Measurements from ENCODE around the gene WNT2. TPM values are rescaled to one million over a fixed set of nuclear protein-coding genes. Genes with fewer than 3 reads are reported as not detected.

WNT2 gene
- total and polyA plus RNA-seq, 2 of the 4 experiments (the other 2 are of a cell fraction), result 1.8 to 1.9 TPM

DNA sequence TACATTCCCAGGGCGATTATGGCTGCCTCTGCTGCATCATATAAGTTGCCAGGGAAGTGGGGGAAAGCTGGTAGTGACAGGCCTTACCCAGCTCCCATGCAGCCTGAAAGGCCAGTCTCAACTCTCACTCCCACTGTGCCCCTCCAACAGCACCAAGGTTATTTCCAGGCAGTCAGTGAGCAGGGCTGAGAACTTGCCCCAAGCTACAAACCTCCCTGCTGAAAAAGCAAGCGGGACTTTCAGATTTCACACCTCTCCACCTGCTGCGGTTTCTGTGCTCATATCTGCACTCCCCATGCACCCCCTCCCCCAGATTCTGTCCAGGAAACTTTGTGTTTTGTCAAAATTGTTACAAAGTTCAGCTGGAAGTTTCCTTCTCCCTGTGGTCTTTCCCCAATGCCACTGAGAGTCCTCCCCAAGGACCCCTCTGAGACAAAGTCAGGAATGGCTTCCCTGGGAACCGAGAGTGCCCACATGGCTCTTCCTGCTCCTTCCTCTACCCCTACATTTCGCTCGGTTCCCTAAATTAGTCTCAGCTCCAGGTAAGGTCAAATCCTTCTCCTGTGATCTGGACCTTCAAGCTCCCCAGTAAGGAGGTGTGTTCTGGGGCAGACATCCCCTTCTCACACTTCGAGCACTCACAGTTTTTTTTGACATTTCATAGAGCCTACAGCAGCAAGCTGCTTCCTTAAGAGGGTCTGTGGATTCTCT is 25.3 kb upstream of the WNT2 start:
- Histone ChIP-seq H3K4me3 (ENCODE audit: insufficient read depth, low read depth, low read length) (no peak overlapping the region), H3K79me1 (ENCODE audit: low read depth in 1 of 2, low read length in 2 of 2) (no peaks in the 10 kb centered on the region), H2BK120ac (ENCODE audit: low read depth, low read length) (no peak overlapping the region), H4K8ac (ENCODE audit: low read depth in 2 of 2, low read length in 2 of 2) (no peak overlapping the region), H2BK20ac (ENCODE audit: low read depth, low read length) (no peak overlapping the region), H4K91ac (ENCODE audit: insufficient read depth, low read depth, low read length) (no peak overlapping the region), H2AFZ (replicated peaks; ENCODE audit: low read length, poor library complexity) (no peak overlapping the region), H3K23ac (ENCODE audit: low read depth, low read length) (no peak overlapping the region), H3K14ac (replicated peaks; ENCODE audit: low read depth, low read length) (no peak overlapping the region), H3K9me3 (ENCODE audit: control insufficient read depth, insufficient read depth, low read length) (no peaks in the 10 kb centered on the region), H2AK5ac (ENCODE audit: low read depth, low read length) (no peak overlapping the region), H3K27me3 (ENCODE audit: control insufficient read depth, insufficient read depth, low read length) (peaks cover 2% of the 10 kb centered on the region), H3K4me1 (ENCODE audit: control insufficient read depth, insufficient read depth, low read length) (no peaks in the 10 kb centered on the region), H2AK9ac (replicated peaks; ENCODE audit: low read depth, low read length, poor library complexity) (no peak overlapping the region), H3K18ac (ENCODE audit: low read depth, low read length) (no peak overlapping the region), H2BK15ac (ENCODE audit: low read depth, low read length) (no peak overlapping the region), H3K9me1 (ENCODE audit: insufficient read depth, low read length) (no peaks in the 10 kb centered on the region), H3K4ac (ENCODE audit: low read depth, low read length) (no peak overlapping the region; the same call in 1 of the 2 replicates), H3K56ac (ENCODE audit: extremely low read depth, insufficient read depth, low read length) (no peak overlapping the region), H2BK5ac (ENCODE audit: low read depth, low read length, poor library complexity, severe bottlenecking) (no peak overlapping the region), H4K20me1 (ENCODE audit: insufficient read depth, low read length) (no peaks in the 10 kb centered on the region), H3K27ac (ENCODE audit: insufficient read depth, low read length) (no peak overlapping the region), H3K9ac (ENCODE audit: low read depth, low read length) (no peak overlapping the region), H3K36me3 (ENCODE audit: control insufficient read depth, insufficient read depth, low read length) (no peaks in the 10 kb centered on the region), H3K4me2 (ENCODE audit: low read depth, low read length) (no peak overlapping the region), H4K5ac (ENCODE audit: low read depth, low read length) (no peak overlapping the region)
- WGBS, 2 experiments (ENCODE audit: extremely low coverage in 2 of 2, insufficient read length in 1 of 2), result no CpG with 5 or more reads among the region's 7 CpGs
- ATAC-seq (ENCODE audit: low read depth), result no peak
- CTCF ChIA-PET, result no interaction called here
- DNase-seq, result no peak
- in situ Hi-C loops (cut with MboI; ENCODE audit: low sequenced_read_pairs), result no loop called here
- intact Hi-C loops (cut with micrococcal nuclease), result no loop called here
- POLR2A ChIA-PET (ENCODE audit: unreplicated experiment), result no interaction called here
- dilution Hi-C loops (cut with HindIII; ENCODE audit: low sequenced_read_pairs, unreplicated experiment), result no loop called here
- no peak for TF ChIP-seq NFE2L2 (IDR thresholded peaks at IDR 0.05; ENCODE audit: low read depth, low read length)
- no TSS peak for BruUV-seq (replicated peaks)
